GM19397 (cell line): ENCODE measurements around the gene TPPP3.
A peak's percentile ranks its signal among the peaks of the same experiment; 100 is the strongest.
"Not testable (repeated sequence)": the region's sequence is repeated elsewhere in the genome, so short reads cannot be mapped to it uniquely, and the experiment has no call there.

Experiments used
- ATAC-seq: cut with Tn5 transposase; IDR thresholded peaks from one replicate; pipeline ENCODE4 v1.9.1; 2021; ENCODE audit warnings: mild to moderate bottlenecking, moderate library complexity; ENCODE audit not compliant: unreplicated experiment

Gene TPPP3

GRCh38 chr16:67426950-67427349 lies 33.7 kb upstream of the TPPP3 start:
- ATAC-seq: no peak

- ATAC-seq: no peak
These were observed 32.7 kb upstream of the TPPP3 start for GRCh38 chr16:67426022-67426421.

GRCh38 chr16:67425580-67425979 lies 32.3 kb upstream of the TPPP3 start:
- no peak for ATAC-seq

- ATAC-seq: no peak
These were observed 31.8 kb upstream of the TPPP3 start for GRCh38 chr16:67425061-67425460.

GRCh38 chr16:67424261-67424615 lies 30.9 kb upstream of the TPPP3 start:
- ATAC-seq: no peak

GRCh38 chr16:67423611-67424260 lies 30.4 kb upstream of the TPPP3 start:
- no peak for ATAC-seq

GRCh38 chr16:67423015-67423414 lies 29.7 kb upstream of the TPPP3 start:
- no peak for ATAC-seq

GRCh38 chr16:67421030-67421429 lies 27.7 kb upstream of the TPPP3 start:
- ATAC-seq: no peak

- no peak for ATAC-seq
These were observed 26.6 kb upstream of the TPPP3 start for GRCh38 chr16:67419931-67420330.

GRCh38 chr16:67419502-67419901 lies 26.2 kb upstream of the TPPP3 start:
- ATAC-seq: no peak

- no peak for ATAC-seq
These were observed 24.2 kb upstream of the TPPP3 start for GRCh38 chr16:67417333-67418061.

- peak; percentile 62 for ATAC-seq
These were observed 22.8 kb upstream of the TPPP3 start, which contains the start of gene ZDHHC1 for GRCh38 chr16:67415872-67416793. Gene ZDHHC1 (minus strand): TSS chr16:67416477. CDS start chr16:67407775, 8,702 bp downstream.

GRCh38 chr16:67415421-67415820 lies 22.1 kb upstream of the TPPP3 start:
- not testable (repeated sequence) for ATAC-seq

GRCh38 chr16:67413978-67414911 lies 20.9 kb upstream of the TPPP3 start:
- no peak for ATAC-seq

- no peak for ATAC-seq
These were observed 19.0 kb upstream of the TPPP3 start for GRCh38 chr16:67412294-67412693.

GRCh38 chr16:67411339-67411738 lies 18.0 kb upstream of the TPPP3 start:
- no peak for ATAC-seq

GRCh38 chr16:67409631-67410030 lies 16.3 kb upstream of the TPPP3 start:
- ATAC-seq: no peak

GRCh38 chr16:67407788-67408452 lies 14.6 kb upstream of the TPPP3 start:
- ATAC-seq: no peak

GRCh38 chr16:67407176-67407787 lies 14.0 kb upstream of the TPPP3 start:
- ATAC-seq: no peak
